MM.1S (cell line): ENCODE data around the gene AGR3.

Experiments
- DNase-seq: peaks from one replicate; pipeline ENCODE4 v3.0.0-alpha.2; 2015
- H2AFZ ChIP-seq: fragments of 300-600 bp; sonication (generic); 2 replicates; pipeline ENCODE4 v1.6.0; 2016; ENCODE audit warnings: antibody characterized with exemption, low read length
- H3F3A ChIP-seq: fragments of 300-600 bp; sonication (generic); 2 replicates; pipeline ENCODE4 v1.6.1; 2016; ENCODE audit warnings: mild to moderate bottlenecking, antibody characterized with exemption, low read length, moderate library complexity, mixed read lengths; ENCODE audit not compliant: insufficient read depth
- H3K27ac ChIP-seq: fragments of 300-600 bp; sonication (generic); 2 replicates; pipeline ENCODE4 v1.5.1; 2016; ENCODE audit warnings: mild to moderate bottlenecking, low read length
- H3K27me3 ChIP-seq: fragments of 300-600 bp; sonication (generic); replicated peaks from 2 replicates; pipeline ENCODE4 v1.6.0; 2016; ENCODE audit warnings: low read length; ENCODE audit not compliant: insufficient read depth
- H3K36me3 ChIP-seq: fragments of 300-600 bp; sonication (generic); replicated peaks from 2 replicates; pipeline ENCODE4 v1.6.1; 2016; ENCODE audit warnings: mild to moderate bottlenecking, low read length, mixed read lengths; ENCODE audit not compliant: insufficient read depth
- H3K4me1 ChIP-seq: fragments of 300-600 bp; sonication (generic); 2 replicates; pipeline ENCODE4 v1.6.1; 2016; ENCODE audit warnings: low read length, mixed read lengths
- H3K4me2 ChIP-seq: fragments of 300-600 bp; sonication (generic); 2 replicates; pipeline ENCODE4 v1.6.0; 2016; ENCODE audit warnings: low read depth, low read length
- H3K4me3 ChIP-seq: fragments of 300-600 bp; sonication (generic); 2 replicates; pipeline ENCODE4 v1.5.1; 2016; ENCODE audit warnings: low read length, mixed read lengths
- H3K79me2 ChIP-seq: fragments of 300-600 bp; sonication (generic); 2 replicates; pipeline ENCODE4 v1.6.1; 2016; ENCODE audit warnings: mixed run types, low read length, mixed read lengths
- H3K9ac ChIP-seq: fragments of 300-600 bp; sonication (generic); 2 replicates; pipeline ENCODE4 v1.6.1; 2016; ENCODE audit warnings: low read length, mixed read lengths
- H3K9me2 ChIP-seq: fragments of 300-600 bp; sonication (generic); replicated peaks from 2 replicates; pipeline ENCODE4 v1.6.1; 2016; ENCODE audit warnings: mild to moderate bottlenecking, low read length, mixed read lengths; ENCODE audit not compliant: insufficient read depth
- H3K9me3 ChIP-seq: fragments of 300-600 bp; sonication (generic); replicated peaks from 2 replicates; pipeline ENCODE4 v1.6.1; 2016; ENCODE audit warnings: mild to moderate bottlenecking, low read length, mixed read lengths; ENCODE audit not compliant: insufficient read depth
- H4K20me1 ChIP-seq: fragments of 300-600 bp; sonication (generic); 2 replicates; pipeline ENCODE4 v1.6.1; 2016; ENCODE audit warnings: mild to moderate bottlenecking, low read length, moderate library complexity, mixed read lengths; ENCODE audit not compliant: insufficient read depth
- CTCF ChIP-seq: fragments of 300-600 bp; sonication (generic); IDR thresholded peaks from 2 replicates; pipeline ENCODE4 v1.5.1; 2016; ENCODE audit warnings: antibody characterized with exemption, low read length, mixed read lengths
- EZH2 ChIP-seq: fragments of 300-600 bp; sonication (generic); optimal IDR thresholded peaks from 2 replicates; pipeline ENCODE3; 2017; ENCODE audit warnings: low read depth, mild to moderate bottlenecking, antibody characterized with exemption, low read length, mixed read lengths
- EZH2phosphoT487 ChIP-seq: fragments of 300-600 bp; sonication (generic); IDR thresholded peaks from 2 replicates; pipeline ENCODE4 v1.6.1; 2018; ENCODE audit warnings: antibody characterized with exemption, low read length

AGR3 gene

GRCh38 chr7:16915405-16915804 is 33.6 kb upstream of the AGR3 start:
- no peak for DNase-seq
- H3K4me3 ChIP-seq: no peak overlapping the region

GRCh38 chr7:16914771-16915170 is 33.0 kb upstream of the AGR3 start:
- no peaks in the 10 kb centered on the region for H3K36me3 ChIP-seq
- H3K4me1 ChIP-seq: no peaks in the 10 kb centered on the region; the same call in 1 of the 2 replicates
- no peaks in the 10 kb centered on the region for H3K79me2 ChIP-seq
- no peaks in the 10 kb centered on the region for H3K9me2 ChIP-seq
- no peaks in the 10 kb centered on the region for H4K20me1 ChIP-seq
- no peak overlapping the region for H3K27ac ChIP-seq
- no peak overlapping the region for H3K9ac ChIP-seq
- no peaks in the 10 kb centered on the region for H3K27me3 ChIP-seq
- TF ChIP-seq EZH2phosphoT487: no peak
- no peaks in the 10 kb centered on the region for H3F3A ChIP-seq
- no peak overlapping the region for H3K4me3 ChIP-seq
- no peak overlapping the region for H3K4me2 ChIP-seq
- H3K9me3 ChIP-seq: no peaks in the 10 kb centered on the region
- H2AFZ ChIP-seq: no peak overlapping the region
- no peak for DNase-seq

More at GRCh38 chr7:16915405-16915804, 33.6 kb upstream of the AGR3 start:
- Histone ChIP-seq H3K4me2 (no peak overlapping the region), H3K27ac (no peak overlapping the region), H3F3A (no peaks in the 10 kb centered on the region), H2AFZ (no peak overlapping the region), H3K36me3 (no peaks in the 10 kb centered on the region), H3K9me2 (no peaks in the 10 kb centered on the region), H3K9ac (no peak overlapping the region), H3K79me2 (no peaks in the 10 kb centered on the region), H3K9me3 (no peaks in the 10 kb centered on the region), H3K4me1 (no peaks in the 10 kb centered on the region; the same call in 1 of the 2 replicates), H3K27me3 (no peaks in the 10 kb centered on the region), H4K20me1 (no peaks in the 10 kb centered on the region)
- TF ChIP-seq CTCF (no peak), EZH2phosphoT487 (no peak), EZH2 (no peak)

GRCh38 chr7:16913643-16914042 is 31.9 kb upstream of the AGR3 start:
- Histone ChIP-seq H3K4me3 (no peak overlapping the region), H3K27me3 (no peaks in the 10 kb centered on the region), H3K4me1 (no peaks in the 10 kb centered on the region), H3K27ac (no peak overlapping the region), H3K4me2 (no peak overlapping the region), H3K9me2 (no peaks in the 10 kb centered on the region), H2AFZ (no peak overlapping the region), H3K9ac (no peak overlapping the region), H3F3A (no peaks in the 10 kb centered on the region), H3K79me2 (no peaks in the 10 kb centered on the region), H3K9me3 (no peaks in the 10 kb centered on the region), H4K20me1 (no peaks in the 10 kb centered on the region), H3K36me3 (no peaks in the 10 kb centered on the region)
- TF ChIP-seq CTCF: no peak
- TF ChIP-seq EZH2: no peak
- TF ChIP-seq EZH2phosphoT487: no peak
- no peak for DNase-seq

- no peak for TF ChIP-seq EZH2phosphoT487
- no peak for TF ChIP-seq EZH2
- TF ChIP-seq CTCF: no peak
- Histone ChIP-seq H4K20me1 (no peaks in the 10 kb centered on the region), H3K79me2 (no peaks in the 10 kb centered on the region), H3K27ac (no peak overlapping the region), H3K9ac (no peak overlapping the region), H3K4me2 (no peak overlapping the region), H3K36me3 (no peaks in the 10 kb centered on the region), H3K4me3 (no peak overlapping the region), H3K9me3 (no peaks in the 10 kb centered on the region), H3F3A (no peaks in the 10 kb centered on the region), H3K4me1 (no peaks in the 10 kb centered on the region), H3K27me3 (no peaks in the 10 kb centered on the region), H2AFZ (no peak overlapping the region), H3K9me2 (no peaks in the 10 kb centered on the region)
- no peak for DNase-seq
These were observed 30.8 kb upstream of the AGR3 start for GRCh38 chr7:16912540-16912939.
